Measurements from ENCODE around the gene NOTCH4. TPM values are rescaled to one million over a fixed set of nuclear protein-coding genes. Genes with fewer than 3 reads are reported as not detected.

NOTCH4 gene
- total and polyA plus RNA-seq, 7 donors, result 1.2 to 23.0 (median 5.4) TPM

- peak within 1 kb of the TSS; percentile 88 to 96 (median 94) for H3K27ac ChIP-seq
- peak; percentile 99 for DNase-seq
- H3K27me3 ChIP-seq, result no peaks in the 10 kb centered on the region
- TF ChIP-seq, protein P1, sequence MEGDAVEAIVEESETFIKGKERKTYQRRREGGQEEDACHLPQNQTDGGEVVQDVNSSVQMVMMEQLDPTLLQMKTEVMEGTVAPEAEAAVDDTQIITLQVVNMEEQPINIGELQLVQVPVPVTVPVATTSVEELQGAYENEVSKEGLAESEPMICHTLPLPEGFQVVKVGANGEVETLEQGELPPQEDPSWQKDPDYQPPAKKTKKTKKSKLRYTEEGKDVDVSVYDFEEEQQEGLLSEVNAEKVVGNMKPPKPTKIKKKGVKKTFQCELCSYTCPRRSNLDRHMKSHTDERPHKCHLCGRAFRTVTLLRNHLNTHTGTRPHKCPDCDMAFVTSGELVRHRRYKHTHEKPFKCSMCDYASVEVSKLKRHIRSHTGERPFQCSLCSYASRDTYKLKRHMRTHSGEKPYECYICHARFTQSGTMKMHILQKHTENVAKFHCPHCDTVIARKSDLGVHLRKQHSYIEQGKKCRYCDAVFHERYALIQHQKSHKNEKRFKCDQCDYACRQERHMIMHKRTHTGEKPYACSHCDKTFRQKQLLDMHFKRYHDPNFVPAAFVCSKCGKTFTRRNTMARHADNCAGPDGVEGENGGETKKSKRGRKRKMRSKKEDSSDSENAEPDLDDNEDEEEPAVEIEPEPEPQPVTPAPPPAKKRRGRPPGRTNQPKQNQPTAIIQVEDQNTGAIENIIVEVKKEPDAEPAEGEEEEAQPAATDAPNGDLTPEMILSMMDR (IDR thresholded peaks at IDR 0.05), result no peak
- peak in 1 of 2 donors; percentile 24 for TF ChIP-seq POLR2A (IDR thresholded peaks at IDR 0.05)
- TF ChIP-seq POLR2AphosphoS5 (IDR thresholded peaks at IDR 0.05), result peak; percentile 53 to 80 (median 59)
- TF ChIP-seq EP300 (IDR thresholded peaks at IDR 0.05), result peak in 1 of 4 donors; percentile 22
- H3K9me3 ChIP-seq, result no peaks in the 10 kb centered on the region
- WGBS, 2 donors, result 1% methylated on average over 33 of the region's 33 CpGs
- H3K36me3 ChIP-seq, result peaks cover 8 to 35% (median 13%) of the 10 kb centered on the region in 4 donors
- intact Hi-C loops (cut with DNase I), result loop anchor here (5.0 to 10.0 kb wide), 2 partner anchors 353 to 511 kb away; partner anchors contain the start of genes CSNK2B, HSPA1B and LY6G5B
- peaks cover 0 to 71% (median 50%) of the 10 kb centered on the region in 4 donors for H3K4me1 ChIP-seq
- peak within 1 kb of the TSS; percentile 85 to 97 (median 92) for H3K4me3 ChIP-seq
These were observed 45.9 kb downstream of the NOTCH4 start, which contains the start of gene RNF5 for GRCh38 chr6:32177788-32178546. Gene RNF5, plus strand, starts transcription at chr6:32178405. Its CDS starts 107 bp downstream, at chr6:32178512.

- Histone ChIP-seq H3K4me3 (peak overlapping the region; percentile 85 to 97 (median 92)), H3K27me3 (no peaks in the 10 kb centered on the region), H3K36me3 (peaks cover 8 to 29% (median 13%) of the 10 kb centered on the region in 4 donors), H3K27ac (peak overlapping the region; percentile 88 to 96 (median 94)), H3K4me1 (peaks cover 0 to 74% (median 50%) of the 10 kb centered on the region in 4 donors), H3K9me3 (no peaks in the 10 kb centered on the region)
- DNase-seq, result peak; percentile 85
- WGBS, 2 donors, result 1 to 2% methylated on average over 20 of the region's 20 CpGs
- intact Hi-C loops (cut with DNase I), result loop anchor here (5.0 to 10.0 kb wide), 2 partner anchors 352 to 510 kb away; partner anchors contain the start of genes CSNK2B, HSPA1B and LY6G5B
- TF ChIP-seq POLR2A (IDR thresholded peaks at IDR 0.05), result peak; percentile 47 to 55
- TF ChIP-seq, protein P1 (IDR thresholded peaks at IDR 0.05), result no peak
- peak; percentile 65 to 74 (median 70) for TF ChIP-seq POLR2AphosphoS5 (IDR thresholded peaks at IDR 0.05)
These were observed 46.6 kb downstream of the NOTCH4 start for GRCh38 chr6:32177183-32177787.

DNA sequence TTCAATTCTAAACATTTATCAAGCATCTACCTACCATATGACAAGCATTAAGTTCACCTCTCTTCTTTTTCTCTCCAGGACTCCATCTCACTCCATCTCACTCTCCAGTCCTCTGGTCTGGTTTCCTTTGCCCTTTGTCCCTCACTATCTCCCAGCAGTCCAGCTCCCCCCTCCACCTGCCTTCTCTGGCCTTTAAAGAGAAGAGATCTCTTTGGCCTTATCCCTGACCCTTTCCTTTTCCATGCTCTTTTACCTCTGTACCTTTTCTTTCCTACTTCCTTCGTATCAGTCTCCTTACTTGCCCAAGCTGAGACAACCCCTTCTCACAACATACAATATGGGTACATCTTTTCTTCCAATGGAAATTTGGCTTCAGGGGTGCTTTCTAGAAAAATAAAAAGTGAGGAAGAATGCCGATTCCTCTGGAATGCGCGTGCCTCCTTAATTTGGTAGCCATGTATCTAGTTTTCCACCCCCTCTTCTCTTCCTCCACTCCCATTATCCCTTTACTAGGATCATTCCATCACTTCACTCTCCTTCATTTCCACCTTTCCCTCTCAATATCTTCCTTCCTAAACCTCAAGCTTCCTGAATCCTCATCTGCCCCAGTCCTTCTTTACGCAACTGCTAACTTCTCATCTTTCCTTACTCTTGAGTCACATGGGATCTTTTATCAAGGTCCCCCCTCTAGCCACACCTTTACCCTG is 47.2 kb downstream of the NOTCH4 start:
- Histone ChIP-seq H3K36me3 (peaks cover 8 to 22% (median 13%) of the 10 kb centered on the region in 4 donors), H3K4me3 (peak overlapping the region; percentile 85 to 97 (median 92)), H3K27me3 (no peaks in the 10 kb centered on the region), H3K27ac (peak overlapping the region; percentile 88 to 96 (median 94)), H3K4me1 (peaks cover 0 to 68% (median 45%) of the 10 kb centered on the region in 4 donors), H3K9me3 (no peaks in the 10 kb centered on the region)
- 24 to 45% methylated on average over 5 of the region's 5 CpGs for WGBS, 2 donors
- no peak for DNase-seq
- TF ChIP-seq, protein P1 (IDR thresholded peaks at IDR 0.05), result no peak
- TF ChIP-seq POLR2A (IDR thresholded peaks at IDR 0.05) (no peak), EP300 (IDR thresholded peaks at IDR 0.05) (no peak), POLR2AphosphoS5 (IDR thresholded peaks at IDR 0.05) (peak in 1 of 4 donors; percentile 21)
- intact Hi-C loops (cut with DNase I), result loop anchor here (1.0 to 10.0 kb wide), 3 partner anchors 22 to 509 kb away; partner anchors contain the start of genes CSNK2B, HSPA1B, LY6G5B and PPT2

- Histone ChIP-seq H3K36me3 (peaks cover 3 to 20% (median 11%) of the 10 kb centered on the region in 4 donors), H3K9me3 (no peaks in the 10 kb centered on the region), H3K4me1 (peaks cover 0 to 61% (median 44%) of the 10 kb centered on the region in 4 donors), H3K4me3 (peak within 1 kb of the TSS; percentile 85 to 97 (median 92)), H3K27ac (peak within 1 kb of the TSS; percentile 88 to 96 (median 94)), H3K27me3 (no peaks in the 10 kb centered on the region)
- peak; percentile 99 for DNase-seq
- WGBS, 2 donors, result 1% methylated on average over 27 of the region's 27 CpGs
- TF ChIP-seq POLR2AphosphoS5 (IDR thresholded peaks at IDR 0.05) (peak; percentile 89 to 93 (median 91)), POLR2A (IDR thresholded peaks at IDR 0.05) (peak; percentile 78), EP300 (IDR thresholded peaks at IDR 0.05) (no peak)
- TF ChIP-seq, protein P1 (IDR thresholded peaks at IDR 0.05), result no peak
- intact Hi-C loops (cut with DNase I), result loop anchor here (1.0 to 10.0 kb wide), 3 partner anchors 22 to 509 kb away; partner anchors contain the start of genes CSNK2B, HSPA1B, LY6G5B and PPT2
These were observed 48.0 kb downstream of the NOTCH4 start, which contains the start of gene AGPAT1 for GRCh38 chr6:32175711-32176475. Gene AGPAT1, minus strand, starts transcription at chr6:32176084. Its CDS starts 4,588 bp downstream, at chr6:32171496.
